ENCODE measurements around the gene OR2AG2. TPM values are rescaled to one million over a fixed set of nuclear protein-coding genes. Genes with fewer than 3 reads are reported as not detected.

The OR2AG2 gene
- total RNA-seq, 1 donor from 2014 or later = under 0.01 TPM

- DNase-seq (ENCODE audit: low read depth) = peak; percentile 47
- Histone ChIP-seq H3K4me3 (ENCODE audit: low read depth, low read length) (no peak within 1 kb of the TSS), H3K27me3 (ENCODE audit: control insufficient read depth, insufficient read depth, low read length) (no peaks in the 10 kb centered on the region), H3K36me3 (ENCODE audit: control insufficient read depth, insufficient read depth, low read length) (no peaks in the 10 kb centered on the region)
- FAIRE-seq = no peak
- TF ChIP-seq, protein P1, sequence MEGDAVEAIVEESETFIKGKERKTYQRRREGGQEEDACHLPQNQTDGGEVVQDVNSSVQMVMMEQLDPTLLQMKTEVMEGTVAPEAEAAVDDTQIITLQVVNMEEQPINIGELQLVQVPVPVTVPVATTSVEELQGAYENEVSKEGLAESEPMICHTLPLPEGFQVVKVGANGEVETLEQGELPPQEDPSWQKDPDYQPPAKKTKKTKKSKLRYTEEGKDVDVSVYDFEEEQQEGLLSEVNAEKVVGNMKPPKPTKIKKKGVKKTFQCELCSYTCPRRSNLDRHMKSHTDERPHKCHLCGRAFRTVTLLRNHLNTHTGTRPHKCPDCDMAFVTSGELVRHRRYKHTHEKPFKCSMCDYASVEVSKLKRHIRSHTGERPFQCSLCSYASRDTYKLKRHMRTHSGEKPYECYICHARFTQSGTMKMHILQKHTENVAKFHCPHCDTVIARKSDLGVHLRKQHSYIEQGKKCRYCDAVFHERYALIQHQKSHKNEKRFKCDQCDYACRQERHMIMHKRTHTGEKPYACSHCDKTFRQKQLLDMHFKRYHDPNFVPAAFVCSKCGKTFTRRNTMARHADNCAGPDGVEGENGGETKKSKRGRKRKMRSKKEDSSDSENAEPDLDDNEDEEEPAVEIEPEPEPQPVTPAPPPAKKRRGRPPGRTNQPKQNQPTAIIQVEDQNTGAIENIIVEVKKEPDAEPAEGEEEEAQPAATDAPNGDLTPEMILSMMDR (IDR thresholded peaks at IDR 0.05; ENCODE audit: insufficient read depth, low read length, severe bottlenecking) = no peak
These were observed 27.6 kb upstream of the OR2AG2 start, which contains the start of gene OR6A2 for GRCh38 chr11:6799402-6799801. TSS of gene OR6A2 (minus strand) at chr11:6799689. CDS start at chr11:6795708, 3,981 bp downstream.

GRCh38 chr11:6794639-6795038 lies 22.9 kb upstream of the OR2AG2 start:
- H3K4me3 ChIP-seq (ENCODE audit: low read depth, low read length) = no peak overlapping the region
- FAIRE-seq (no peak), DNase-seq (ENCODE audit: low read depth) (no peak)
- H3K36me3 ChIP-seq (ENCODE audit: control insufficient read depth, insufficient read depth, low read length) = no peaks in the 10 kb centered on the region
- no peaks in the 10 kb centered on the region for H3K27me3 ChIP-seq (ENCODE audit: control insufficient read depth, insufficient read depth, low read length)
- TF ChIP-seq, protein P1 (IDR thresholded peaks at IDR 0.05; ENCODE audit: insufficient read depth, low read length, severe bottlenecking) = no peak

DNA sequence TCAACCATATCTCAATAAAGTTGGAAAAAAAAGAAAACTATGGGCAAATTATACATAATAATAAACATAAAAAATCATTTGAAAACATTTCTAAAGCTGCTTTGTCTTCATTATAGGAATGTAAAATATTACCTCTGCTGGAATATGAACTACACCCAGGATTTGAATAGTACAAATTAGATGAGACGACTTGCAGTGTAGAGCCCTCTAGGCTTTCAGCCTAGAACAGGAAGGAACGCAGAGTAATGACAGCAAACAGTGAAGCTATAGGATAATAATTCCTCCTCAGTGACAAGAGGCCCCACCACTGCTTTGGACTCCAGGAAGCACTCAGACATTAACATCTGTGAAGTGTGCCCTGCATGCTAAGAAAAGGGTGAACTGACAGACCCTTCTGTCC lies 18.8 kb upstream of the OR2AG2 start:
- TF ChIP-seq, protein P1 (IDR thresholded peaks at IDR 0.05; ENCODE audit: insufficient read depth, low read length, severe bottlenecking) = no peak
- no peak for DNase-seq (ENCODE audit: low read depth)
- no peaks in the 10 kb centered on the region for H3K27me3 ChIP-seq (ENCODE audit: control insufficient read depth, insufficient read depth, low read length)
- FAIRE-seq = no peak
- no peaks in the 10 kb centered on the region for H3K36me3 ChIP-seq (ENCODE audit: control insufficient read depth, insufficient read depth, low read length)
- H3K4me3 ChIP-seq (ENCODE audit: low read depth, low read length) = no peak overlapping the region

DNA sequence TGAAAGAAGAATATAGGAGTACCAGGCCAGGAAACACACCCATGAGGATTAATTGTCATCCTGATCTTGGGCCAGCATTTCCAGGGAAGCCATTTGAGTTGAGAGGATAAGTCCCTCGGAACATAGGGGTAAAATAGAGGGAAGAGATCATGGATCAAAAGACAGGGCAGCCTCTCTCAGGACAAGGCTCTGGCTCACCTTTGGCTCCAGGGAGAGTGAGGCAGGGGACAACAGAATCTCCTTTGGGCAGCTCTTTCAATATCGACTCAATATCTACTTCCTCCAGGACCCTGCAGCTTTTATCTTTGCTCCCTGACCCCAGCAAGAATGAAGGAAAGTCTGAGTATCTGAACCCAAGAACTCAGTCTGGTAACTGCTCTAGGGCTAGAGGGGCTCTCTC lies 10.9 kb upstream of the OR2AG2 start, which contains the start of gene OR2AG1:
OR2AG1 (plus strand) TSS at position 301 of the 400 bp plus-strand sequence. CDS start 2,018 bp downstream, outside the sequence.
- no peak within 1 kb of the TSS for H3K4me3 ChIP-seq (ENCODE audit: low read depth, low read length)
- DNase-seq (ENCODE audit: low read depth) = no peak
- no peaks in the 10 kb centered on the region for H3K36me3 ChIP-seq (ENCODE audit: control insufficient read depth, insufficient read depth, low read length)
- FAIRE-seq = no peak
- TF ChIP-seq, protein P1 (IDR thresholded peaks at IDR 0.05; ENCODE audit: insufficient read depth, low read length, severe bottlenecking) = no peak
- no peaks in the 10 kb centered on the region for H3K27me3 ChIP-seq (ENCODE audit: control insufficient read depth, insufficient read depth, low read length)

GRCh38 chr11:6780829-6781228 lies 9.1 kb upstream of the OR2AG2 start:
- no peaks in the 10 kb centered on the region for H3K27me3 ChIP-seq (ENCODE audit: control insufficient read depth, insufficient read depth, low read length)
- H3K4me3 ChIP-seq (ENCODE audit: low read depth, low read length) = no peak overlapping the region
- DNase-seq (ENCODE audit: low read depth) = no peak
- H3K36me3 ChIP-seq (ENCODE audit: control insufficient read depth, insufficient read depth, low read length) = no peaks in the 10 kb centered on the region
- no peak for FAIRE-seq
- TF ChIP-seq, protein P1 (IDR thresholded peaks at IDR 0.05; ENCODE audit: insufficient read depth, low read length, severe bottlenecking) = no peak

DNA sequence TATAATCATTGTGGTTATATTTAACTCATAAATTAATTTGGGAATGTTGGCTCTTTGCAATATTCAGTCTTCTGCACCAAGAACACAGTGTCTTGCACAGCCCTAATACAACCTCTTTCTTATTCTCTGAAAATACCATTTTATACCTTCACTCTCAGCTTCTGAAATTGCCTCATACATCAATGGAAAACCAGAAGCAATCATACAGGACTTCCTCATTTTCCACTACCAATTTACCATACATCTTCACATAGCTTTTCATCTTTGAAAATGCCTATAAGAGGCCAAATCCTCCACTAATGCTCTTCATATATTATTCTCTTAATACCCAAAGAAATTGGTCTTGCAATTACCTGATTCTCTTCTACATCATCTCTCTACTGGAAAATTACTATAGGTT lies 6.7 kb upstream of the OR2AG2 start:
- H3K27me3 ChIP-seq (ENCODE audit: control insufficient read depth, insufficient read depth, low read length) = no peaks in the 10 kb centered on the region
- no peak for FAIRE-seq
- no peaks in the 10 kb centered on the region for H3K36me3 ChIP-seq (ENCODE audit: control insufficient read depth, insufficient read depth, low read length)
- no peak overlapping the region for H3K4me3 ChIP-seq (ENCODE audit: low read depth, low read length)
- no peak for DNase-seq (ENCODE audit: low read depth)
- TF ChIP-seq, protein P1 (IDR thresholded peaks at IDR 0.05; ENCODE audit: insufficient read depth, low read length, severe bottlenecking) = no peak

Measured in bronchial epithelial cell (primary cell).